Measurements from ENCODE around the gene TWNK.

TWNK gene

DNA sequence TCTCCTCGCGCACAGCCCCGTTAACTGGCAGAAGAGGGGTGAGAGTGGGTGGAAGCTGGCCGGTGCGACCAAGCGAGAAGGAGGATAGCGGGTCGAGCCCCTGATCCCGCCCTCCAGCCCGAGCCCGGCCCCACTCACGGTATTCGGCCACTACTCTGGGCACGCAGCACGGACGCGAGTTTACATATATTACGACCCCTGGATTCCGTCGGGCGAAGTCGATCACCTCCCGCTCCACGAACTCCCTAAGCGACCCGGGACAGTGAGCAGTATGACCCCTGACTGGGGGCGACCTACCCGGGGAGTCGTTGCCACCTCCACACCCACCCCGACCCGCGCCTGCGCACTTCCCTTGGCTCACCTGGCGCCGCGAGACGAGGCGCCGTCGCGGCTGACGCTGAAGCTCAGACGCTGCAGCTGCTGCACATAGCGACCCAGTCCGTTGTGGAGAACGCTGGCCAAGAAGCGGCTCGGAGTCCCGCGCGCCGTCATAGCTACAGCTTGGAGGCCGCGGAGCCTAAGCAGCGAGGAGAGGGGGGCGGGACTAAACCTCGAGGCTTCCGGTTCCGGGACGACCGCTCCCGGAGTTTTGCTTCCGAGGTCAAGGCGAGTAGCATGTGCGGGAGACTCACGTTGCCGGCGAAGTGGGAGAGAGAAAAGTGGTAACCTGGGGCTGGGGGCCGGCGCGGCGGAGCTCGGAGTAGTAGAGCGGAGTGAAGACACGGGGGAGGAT is at the start of gene TWNK, which contains the start of gene MRPL43:
TWNK (plus strand) TSS at position 592 of the 733 bp plus-strand sequence. CDS start 668 bp downstream, outside the sequence.
MRPL43 (minus strand) TSS at position 546 of the 733 bp plus-strand sequence; CDS start at position 492, 54 bp downstream.
- peak; percentile 83 for DNase-seq (ENCODE audit: low spot score)

- DNase-seq (ENCODE audit: low spot score): no peak
These were observed 47.5 kb upstream of the TWNK start for GRCh38 chr10:100939763-100940344.

DNA sequence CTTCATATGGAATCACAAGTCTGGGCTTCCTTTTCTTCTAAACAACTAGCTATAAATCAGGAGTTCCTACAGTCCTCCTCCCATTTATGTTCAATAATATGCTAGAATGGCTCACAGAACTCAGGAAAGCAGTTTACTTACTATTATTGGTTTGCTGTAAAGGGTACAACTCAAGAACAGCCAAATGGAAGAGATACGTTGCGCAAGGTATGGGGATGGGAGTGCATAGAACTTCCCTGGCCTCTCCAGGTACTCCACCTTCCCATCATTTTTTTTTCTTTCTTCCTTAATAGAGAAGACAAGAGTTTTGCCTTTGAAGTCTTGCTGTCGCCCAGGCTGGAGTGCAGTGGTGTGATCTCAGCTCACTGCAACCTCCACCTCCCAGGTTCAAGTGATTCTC is 45.1 kb upstream of the TWNK start:
- no peak for DNase-seq (ENCODE audit: low spot score)

- no peak for DNase-seq (ENCODE audit: low spot score)
These were observed 43.8 kb upstream of the TWNK start for GRCh38 chr10:100943508-100943907.

DNA sequence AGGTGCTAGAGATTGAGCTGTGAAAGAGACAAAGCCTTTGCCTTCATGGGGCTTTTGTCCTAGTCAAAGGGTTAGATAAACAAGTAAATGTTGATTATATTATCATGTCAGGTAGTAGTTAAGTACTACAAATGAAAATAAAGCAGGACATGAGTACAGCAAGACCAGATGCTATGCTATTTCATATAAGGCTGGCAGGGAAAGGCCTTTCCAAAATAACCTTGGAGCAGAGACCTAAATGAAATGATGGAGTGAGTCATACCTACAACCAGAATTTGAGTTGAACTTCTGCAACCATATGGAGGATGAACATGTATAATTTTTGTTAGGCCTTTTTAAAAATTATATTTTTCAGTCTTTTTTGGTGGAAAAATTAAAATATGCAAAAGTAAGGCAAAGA is 41.6 kb upstream of the TWNK start:
- DNase-seq (ENCODE audit: low spot score): no peak

DNA sequence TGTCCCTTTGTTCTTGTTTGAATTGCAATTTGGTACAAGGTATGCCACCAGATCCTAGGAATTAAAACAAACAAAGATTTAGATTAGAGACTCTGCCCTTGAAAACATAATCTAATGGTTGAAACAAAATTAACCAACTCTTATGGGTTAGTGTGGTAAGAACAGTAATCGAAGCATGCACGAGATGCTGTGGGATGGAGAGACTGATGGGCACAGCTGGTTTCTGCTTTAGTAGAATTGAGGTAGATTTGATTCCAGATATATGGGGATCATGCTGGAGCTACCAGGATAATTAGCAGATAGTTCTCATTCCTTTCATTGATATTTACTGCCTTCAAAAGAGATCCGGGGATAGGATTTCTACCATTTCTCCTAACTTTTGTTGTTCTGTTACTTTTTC is 38.4 kb upstream of the TWNK start:
- DNase-seq (ENCODE audit: low spot score): no peak

GRCh38 chr10:100960251-100960650 is 27.1 kb upstream of the TWNK start:
- no peak for DNase-seq (ENCODE audit: low spot score)

DNA sequence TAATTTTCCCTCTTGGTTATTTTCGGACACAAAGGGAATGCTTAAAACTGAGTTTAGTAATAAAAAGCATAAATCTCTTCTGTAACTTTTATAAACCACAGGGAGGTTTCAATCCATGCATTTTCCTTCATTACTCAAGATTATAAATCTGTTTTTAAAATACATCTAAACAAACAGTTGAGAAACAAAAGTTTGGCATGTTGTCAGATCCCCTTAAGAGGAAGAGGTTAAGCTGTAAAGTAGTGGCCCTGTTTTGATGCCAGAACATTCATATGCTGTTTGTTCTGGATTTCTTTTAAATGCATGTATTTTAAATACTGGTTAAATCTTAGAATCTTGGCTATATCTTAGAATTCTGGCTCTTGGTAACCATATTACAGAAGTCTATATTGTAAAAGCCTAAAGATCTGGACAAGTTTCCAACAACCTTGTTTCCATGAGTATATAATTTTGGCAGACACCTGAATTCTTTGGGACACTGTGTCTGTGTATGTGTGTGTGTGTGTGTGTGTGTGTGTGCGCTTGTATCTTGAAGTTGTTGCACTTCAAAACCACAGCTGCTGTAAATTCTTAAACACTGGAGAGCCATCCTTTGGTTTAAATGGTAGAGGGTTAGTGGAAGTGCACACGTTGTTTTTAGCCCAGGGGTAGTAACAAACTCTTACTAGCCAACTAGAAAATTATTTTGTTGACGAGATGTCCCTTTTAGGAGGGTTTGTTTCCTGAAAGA is 24.8 kb upstream of the TWNK start:
- DNase-seq (ENCODE audit: low spot score): no peak

DNA sequence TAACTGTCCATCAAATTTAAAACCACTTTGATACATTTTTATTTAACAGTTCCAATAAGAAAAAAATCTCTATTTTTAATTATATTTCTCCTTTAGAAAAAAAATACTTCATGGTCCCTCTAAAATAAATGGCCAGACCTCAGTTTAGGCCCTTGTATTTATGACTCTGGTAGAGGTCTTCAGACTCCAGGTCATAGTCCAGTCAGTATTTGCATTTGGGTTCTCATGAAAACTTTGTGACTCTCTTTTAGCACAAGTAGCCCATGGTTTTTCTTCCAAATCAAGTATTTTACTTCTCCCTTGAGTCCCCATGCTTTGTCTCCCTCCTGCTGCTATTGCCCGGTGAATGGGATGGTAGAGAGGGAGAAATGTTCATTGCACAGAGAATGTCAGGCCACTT is 23.5 kb upstream of the TWNK start:
- DNase-seq (ENCODE audit: low spot score): no peak

GRCh38 chr10:100965820-100966219 is 21.5 kb upstream of the TWNK start:
- DNase-seq (ENCODE audit: low spot score): no peak

- DNase-seq (ENCODE audit: low spot score): no peak
These were observed 20.5 kb upstream of the TWNK start for GRCh38 chr10:100966887-100967286.

DNA sequence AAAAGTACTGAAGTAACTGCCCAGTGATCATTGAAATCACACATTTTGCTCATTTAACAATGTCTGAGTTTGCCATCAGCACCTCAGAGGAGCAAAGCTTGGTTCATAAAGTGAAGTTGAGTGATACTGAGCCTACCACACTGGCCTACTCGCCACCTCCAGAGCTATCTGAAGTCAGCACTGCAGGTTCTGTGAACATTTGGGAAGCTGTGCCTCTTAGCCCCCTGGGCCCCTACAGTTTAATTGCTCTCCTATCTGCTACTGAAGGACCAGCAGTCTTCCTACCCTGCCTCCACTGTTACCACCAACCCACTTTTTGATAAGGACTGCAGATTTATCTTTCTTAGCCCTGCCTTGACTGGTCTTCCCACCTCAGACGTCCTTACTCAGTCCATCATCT is 20.0 kb upstream of the TWNK start:
- DNase-seq (ENCODE audit: low spot score): no peak

GRCh38 chr10:100968062-100968736 is 19.1 kb upstream of the TWNK start:
- DNase-seq (ENCODE audit: low spot score): no peak

DNA sequence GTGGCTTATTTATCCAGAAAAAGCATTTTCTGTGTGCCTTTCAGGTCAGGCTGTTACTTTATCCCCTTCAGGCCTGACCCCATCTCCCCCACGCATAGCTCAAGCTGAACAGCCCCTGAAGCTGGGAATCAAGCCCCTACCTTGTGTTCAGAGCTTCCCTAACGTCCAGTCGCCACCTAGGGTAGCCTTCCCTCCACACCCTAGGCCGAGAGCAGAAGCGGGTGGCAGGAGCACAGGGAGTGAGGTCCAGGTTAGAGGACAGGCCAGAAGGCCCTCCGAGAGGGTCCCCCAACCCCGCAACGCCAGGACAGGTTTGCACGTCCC is 18.5 kb upstream of the TWNK start:
- no peak for DNase-seq (ENCODE audit: low spot score)

- DNase-seq (ENCODE audit: low spot score): peak; percentile 87
These were observed 17.9 kb upstream of the TWNK start, which contains the start of gene SEMA4G for GRCh38 chr10:100969187-100970075. Gene SEMA4G (plus strand): TSS chr10:100969504. CDS start chr10:100972913, 3,409 bp downstream.

GRCh38 chr10:100970076-100970913 is 17.0 kb upstream of the TWNK start:
- DNase-seq (ENCODE audit: low spot score): peak; percentile 38

- no peak for DNase-seq (ENCODE audit: low spot score)
These were observed 16.2 kb upstream of the TWNK start for GRCh38 chr10:100970914-100971811.

GRCh38 chr10:100972115-100972903 is 15.0 kb upstream of the TWNK start:
- DNase-seq (ENCODE audit: low spot score): no peak

Data from D341Med (cell line).